Suprapubic skin (tissue), 3 donors: ENCODE data around the gene EVPLL.
"Not testable (repeated sequence)": the region's sequence is repeated elsewhere in the genome, so short reads cannot be mapped to it uniquely, and the experiment has no call there.

Experiments
- POLR2A ChIP-seq, 2 donors: fragments of 450-650 bp; IDR thresholded peaks; one replicate each; pipeline ENCODE4 v1.6.1; 2017; ENCODE audit warnings: antibody characterized with exemption in 2 of 2, mild to moderate bottlenecking in 2 of 2, moderate library complexity in 2 of 2
- TF ChIP-seq, protein P1 (sequence below), 2 donors: fragments of 200-600 bp in 1 of 2; fragments of 450-650 bp in 1 of 2; sonication (generic) in 1 of 2; IDR thresholded peaks; one replicate each; pipeline ENCODE4 v1.5.1; 2016 to 2019; ENCODE audit warnings: antibody characterized with exemption in 2 of 2, mild to moderate bottlenecking in 1 of 2, moderate library complexity in 1 of 2

DNA sequence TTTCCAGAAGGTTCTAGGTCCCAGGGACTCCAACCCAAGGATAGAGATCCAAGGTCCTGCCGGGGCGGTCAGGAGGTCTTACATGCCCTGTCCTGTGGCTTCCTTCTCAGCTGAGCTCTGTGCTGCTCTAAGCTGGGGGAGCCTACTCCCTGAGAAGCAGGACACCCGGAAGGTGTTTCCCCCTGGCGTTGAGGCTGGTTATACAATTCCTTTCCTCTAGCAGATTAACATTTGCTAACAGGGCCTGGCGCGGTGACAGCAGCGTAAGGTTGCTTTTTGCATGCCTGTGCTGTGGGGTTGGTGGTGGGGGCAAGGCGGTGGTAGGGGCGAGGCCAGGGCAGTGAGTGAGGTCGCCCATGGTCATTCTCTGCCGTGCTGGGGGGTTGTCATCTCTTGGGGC, 43.9 kb downstream of the EVPLL start:
- not testable (repeated sequence) for TF ChIP-seq POLR2A (IDR thresholded peaks at IDR 0.05)
- TF ChIP-seq, protein P1, sequence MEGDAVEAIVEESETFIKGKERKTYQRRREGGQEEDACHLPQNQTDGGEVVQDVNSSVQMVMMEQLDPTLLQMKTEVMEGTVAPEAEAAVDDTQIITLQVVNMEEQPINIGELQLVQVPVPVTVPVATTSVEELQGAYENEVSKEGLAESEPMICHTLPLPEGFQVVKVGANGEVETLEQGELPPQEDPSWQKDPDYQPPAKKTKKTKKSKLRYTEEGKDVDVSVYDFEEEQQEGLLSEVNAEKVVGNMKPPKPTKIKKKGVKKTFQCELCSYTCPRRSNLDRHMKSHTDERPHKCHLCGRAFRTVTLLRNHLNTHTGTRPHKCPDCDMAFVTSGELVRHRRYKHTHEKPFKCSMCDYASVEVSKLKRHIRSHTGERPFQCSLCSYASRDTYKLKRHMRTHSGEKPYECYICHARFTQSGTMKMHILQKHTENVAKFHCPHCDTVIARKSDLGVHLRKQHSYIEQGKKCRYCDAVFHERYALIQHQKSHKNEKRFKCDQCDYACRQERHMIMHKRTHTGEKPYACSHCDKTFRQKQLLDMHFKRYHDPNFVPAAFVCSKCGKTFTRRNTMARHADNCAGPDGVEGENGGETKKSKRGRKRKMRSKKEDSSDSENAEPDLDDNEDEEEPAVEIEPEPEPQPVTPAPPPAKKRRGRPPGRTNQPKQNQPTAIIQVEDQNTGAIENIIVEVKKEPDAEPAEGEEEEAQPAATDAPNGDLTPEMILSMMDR (IDR thresholded peaks at IDR 0.05) = not testable (repeated sequence)
